Measurements from ENCODE around the gene C11orf86. TPM values are rescaled to one million over a fixed set of nuclear protein-coding genes. Genes with fewer than 3 reads are reported as not detected.
"Not testable (repeated sequence)": the region's sequence is repeated elsewhere in the genome, so short reads cannot be mapped to it uniquely, and the experiment has no call there.

The C11orf86 gene
- polyA plus RNA-seq, 1 donor from 2014 or later, result not detected

- H3K27ac Mint-ChIP-seq, result no peak overlapping the region
- H3K9me3 Mint-ChIP-seq, result peaks cover 3 to 4% (median 3%) of the 10 kb centered on the region in 3 donors
- H3K4me1 Mint-ChIP-seq, result no peaks in the 10 kb centered on the region
- peaks cover 2% of the 10 kb centered on the region for H3K36me3 Mint-ChIP-seq
- H3K4me3 Mint-ChIP-seq, result peak overlapping the region in 1 of 4 donors; percentile 51
- H3K27me3 Mint-ChIP-seq, result peaks cover 8% of the 10 kb centered on the region
Measured at GRCh38 chr11:66975405-66976027, 412 bp downstream of the C11orf86 start.

DNA sequence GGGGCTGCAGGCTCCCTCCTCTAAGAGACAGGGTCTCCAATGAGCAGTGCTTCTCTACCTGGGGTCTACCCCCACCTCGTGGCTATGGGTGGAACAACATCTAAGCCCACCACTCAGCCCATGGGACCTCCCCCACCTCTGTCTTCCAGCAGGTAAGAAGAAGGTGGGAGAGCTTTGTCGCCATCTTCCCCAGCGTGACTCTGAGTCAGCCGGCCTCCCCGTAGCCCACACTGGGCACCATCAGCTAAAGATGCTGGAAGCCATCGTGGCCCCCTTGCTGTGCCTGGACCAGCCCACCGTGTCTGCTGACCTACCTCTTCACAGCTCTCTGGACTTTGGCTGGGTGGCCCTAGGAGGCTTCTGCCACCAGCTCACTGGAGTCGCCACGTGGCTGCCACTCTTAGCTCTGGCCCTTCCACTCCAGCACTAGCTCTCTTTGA is 944 bp downstream of the C11orf86 start:
- Mint-ChIP-seq H3K4me3 (no peak overlapping the region), H3K36me3 (peaks cover 2% of the 10 kb centered on the region), H3K9me3 (peaks cover 0 to 3% (median 3%) of the 10 kb centered on the region in 3 donors), H3K4me1 (no peaks in the 10 kb centered on the region), H3K27me3 (peaks cover 6% of the 10 kb centered on the region), H3K27ac (no peak overlapping the region)

- no peak overlapping the region for H3K4me3 Mint-ChIP-seq
- H3K9me3 Mint-ChIP-seq, result peaks cover 0 to 3% (median 3%) of the 10 kb centered on the region in 3 donors
- no peak overlapping the region for H3K27ac Mint-ChIP-seq
- H3K4me1 Mint-ChIP-seq, result no peaks in the 10 kb centered on the region
- peaks cover 9% of the 10 kb centered on the region for H3K27me3 Mint-ChIP-seq
- no peaks in the 10 kb centered on the region for H3K36me3 Mint-ChIP-seq
Measured at GRCh38 chr11:66976925-66977324, 1.8 kb downstream of the C11orf86 start.

DNA sequence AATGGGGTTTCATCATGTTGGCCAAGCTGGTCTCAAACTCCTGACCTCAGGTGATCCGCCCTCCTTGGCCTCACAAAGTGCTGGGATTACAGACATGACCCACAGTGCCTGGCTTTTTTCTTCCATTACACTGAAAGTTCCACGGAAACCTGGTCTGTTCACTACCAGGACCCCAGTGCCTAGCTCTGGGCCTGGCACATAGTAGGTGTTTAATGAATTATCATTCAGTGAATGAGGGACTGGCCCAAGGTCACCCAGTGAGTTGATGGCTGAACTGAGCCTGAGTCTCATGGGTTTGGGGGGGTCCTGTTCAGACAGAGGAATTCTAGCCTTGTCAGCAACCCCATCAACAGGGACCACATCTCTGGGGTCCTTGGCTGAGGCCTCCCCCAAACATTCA is 3.1 kb downstream of the C11orf86 start:
- Mint-ChIP-seq H3K4me3 (no peak overlapping the region), H3K36me3 (peaks cover 4% of the 10 kb centered on the region), H3K27me3 (peaks cover 16% of the 10 kb centered on the region), H3K4me1 (no peaks in the 10 kb centered on the region), H3K9me3 (peaks cover 0 to 3% (median 3%) of the 10 kb centered on the region in 3 donors), H3K27ac (no peak overlapping the region)

DNA sequence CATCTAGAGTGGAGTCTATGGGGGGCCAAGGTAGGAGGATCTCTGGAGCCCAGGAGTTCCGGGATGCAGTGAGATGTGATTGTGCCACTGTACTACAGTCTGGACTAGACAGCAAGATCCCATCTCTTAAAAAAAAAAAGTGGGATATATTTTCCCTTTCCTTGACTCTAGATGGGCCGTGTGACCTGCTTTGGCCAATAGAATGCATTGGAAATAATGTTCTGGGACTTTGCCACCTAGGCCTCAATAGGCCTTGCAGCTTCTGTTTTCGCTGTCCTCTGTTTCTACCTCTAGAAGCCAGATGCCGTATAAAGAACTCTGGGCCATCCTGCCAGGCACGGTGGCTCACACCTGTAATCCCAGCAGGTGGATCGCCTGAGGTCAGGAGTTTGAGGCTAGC is 3.6 kb downstream of the C11orf86 start:
- Mint-ChIP-seq H3K9me3 (peaks cover 0 to 3% (median 3%) of the 10 kb centered on the region in 3 donors), H3K27me3 (peaks cover 14% of the 10 kb centered on the region), H3K36me3 (peaks cover 5% of the 10 kb centered on the region), H3K27ac (no peak overlapping the region), H3K4me3 (no peak overlapping the region), H3K4me1 (no peaks in the 10 kb centered on the region)

- no peaks in the 10 kb centered on the region for H3K4me1 Mint-ChIP-seq
- no peak overlapping the region for H3K27ac Mint-ChIP-seq
- H3K4me3 Mint-ChIP-seq, result no peak overlapping the region
- H3K27me3 Mint-ChIP-seq, result peaks cover 14% of the 10 kb centered on the region
- peaks cover 0 to 3% (median 3%) of the 10 kb centered on the region in 3 donors for H3K9me3 Mint-ChIP-seq
- H3K36me3 Mint-ChIP-seq, result peaks cover 5% of the 10 kb centered on the region
Measured at GRCh38 chr11:66979336-66979980, 4.4 kb downstream of the C11orf86 start.

DNA sequence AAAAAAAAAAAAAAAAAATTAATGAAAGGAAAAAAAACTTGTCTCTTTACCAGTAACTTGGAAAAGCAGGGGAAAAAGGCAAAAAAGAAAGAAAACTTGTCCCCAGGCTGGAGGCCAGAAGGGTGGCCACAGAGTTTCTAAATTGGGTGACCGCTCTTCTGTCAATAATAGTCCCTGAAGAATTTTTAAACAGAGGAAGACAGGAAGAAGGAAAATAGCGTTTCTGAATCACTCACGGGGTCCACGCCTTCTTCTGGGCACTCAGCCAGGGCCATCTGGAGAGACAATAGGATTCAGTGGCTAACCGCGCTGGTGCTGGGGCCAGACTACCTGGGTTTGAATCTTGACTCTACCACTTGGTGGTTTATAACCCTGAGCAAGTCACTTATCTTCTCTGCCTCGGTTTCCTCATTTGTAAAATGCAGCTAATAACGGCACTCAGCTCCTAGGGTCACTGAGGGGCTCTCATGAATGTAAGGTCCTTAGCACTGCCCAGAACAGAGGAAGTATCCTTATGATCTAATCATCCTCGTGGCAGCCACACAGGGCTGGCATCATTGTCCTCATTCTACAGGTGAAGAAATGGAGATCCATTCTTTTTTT is 7.0 kb downstream of the C11orf86 start:
- H3K4me1 Mint-ChIP-seq, result no peaks in the 10 kb centered on the region
- H3K27ac Mint-ChIP-seq, result no peak overlapping the region
- no peak overlapping the region for H3K4me3 Mint-ChIP-seq
- peaks cover 16% of the 10 kb centered on the region for H3K27me3 Mint-ChIP-seq
- peaks cover 0 to 3% (median 3%) of the 10 kb centered on the region in 3 donors for H3K9me3 Mint-ChIP-seq
- peaks cover 7% of the 10 kb centered on the region for H3K36me3 Mint-ChIP-seq

DNA sequence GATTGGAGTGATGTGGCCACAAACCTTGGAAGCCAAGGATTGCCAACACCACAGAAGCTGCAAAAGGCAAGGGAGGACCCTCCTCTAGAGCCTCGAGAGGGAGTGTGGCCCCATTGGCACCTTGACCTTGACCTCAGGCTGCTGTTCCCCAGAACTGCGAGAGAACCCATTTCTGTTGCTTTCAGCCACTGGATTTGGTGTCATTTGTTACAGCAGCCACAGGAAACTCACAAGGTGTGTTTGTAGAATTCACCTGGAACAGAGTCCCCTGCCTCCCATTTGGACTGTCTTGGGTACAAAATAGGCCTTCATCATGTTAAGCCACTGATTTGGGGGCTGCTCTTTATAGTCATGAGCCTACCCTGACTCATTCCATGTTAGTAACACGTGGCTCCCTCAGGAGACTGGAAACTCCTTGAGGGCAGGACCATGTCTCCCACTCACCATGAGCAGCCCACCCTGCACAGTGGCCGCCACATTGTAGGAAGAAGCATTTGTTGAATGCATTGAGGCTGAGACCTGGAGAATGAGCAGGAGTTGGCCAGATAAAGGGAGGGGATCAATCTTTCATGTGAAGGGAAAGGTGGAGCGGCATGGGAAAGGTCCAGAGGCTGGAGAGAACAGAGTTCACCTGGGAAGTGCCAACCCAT is 8.3 kb downstream of the C11orf86 start:
- peaks cover 0 to 3% (median 0%) of the 10 kb centered on the region in 3 donors for H3K9me3 Mint-ChIP-seq
- H3K4me1 Mint-ChIP-seq, result peaks cover 0 to 2% (median 0%) of the 10 kb centered on the region in 3 donors
- H3K36me3 Mint-ChIP-seq, result peaks cover 7% of the 10 kb centered on the region
- no peak overlapping the region for H3K27ac Mint-ChIP-seq
- H3K27me3 Mint-ChIP-seq, result peaks cover 23% of the 10 kb centered on the region
- H3K4me3 Mint-ChIP-seq, result no peak overlapping the region

- H3K27me3 Mint-ChIP-seq, result peaks cover 30% of the 10 kb centered on the region
- H3K4me3 Mint-ChIP-seq, result no peak overlapping the region
- H3K27ac Mint-ChIP-seq, result no peak overlapping the region
- peaks cover 0 to 2% (median 0%) of the 10 kb centered on the region in 3 donors for H3K4me1 Mint-ChIP-seq
- peaks cover 7% of the 10 kb centered on the region for H3K36me3 Mint-ChIP-seq
- H3K9me3 Mint-ChIP-seq, result no peaks in the 10 kb centered on the region
Measured at GRCh38 chr11:66985508-66986177, 10.5 kb downstream of the C11orf86 start.

DNA sequence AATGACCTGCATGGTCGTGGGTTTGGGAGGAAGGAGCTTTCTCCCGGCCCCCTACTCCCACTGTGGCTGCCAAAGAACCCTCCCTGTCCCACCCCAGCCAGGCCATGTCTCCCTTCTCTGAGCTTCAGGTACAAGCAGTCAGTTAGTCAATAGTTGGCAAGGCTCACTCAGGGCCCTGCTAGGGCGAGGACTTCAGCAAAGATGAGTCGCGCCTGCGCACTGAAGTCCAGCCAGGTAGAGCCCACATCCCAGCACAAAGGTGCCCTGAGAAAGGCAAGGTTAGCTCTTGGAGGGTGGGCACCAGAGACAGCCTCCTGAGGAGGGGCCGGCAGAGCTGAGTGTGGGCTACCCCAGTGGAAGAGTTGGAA is 11.1 kb downstream of the C11orf86 start:
- H3K27ac Mint-ChIP-seq, result no peak overlapping the region
- H3K9me3 Mint-ChIP-seq, result no peaks in the 10 kb centered on the region
- peaks cover 27% of the 10 kb centered on the region for H3K27me3 Mint-ChIP-seq
- peaks cover 0 to 2% (median 0%) of the 10 kb centered on the region in 3 donors for H3K4me1 Mint-ChIP-seq
- H3K36me3 Mint-ChIP-seq, result peaks cover 7% of the 10 kb centered on the region
- peak overlapping the region in 1 of 4 donors; percentile 55 for H3K4me3 Mint-ChIP-seq

GRCh38 chr11:66987158-66987620 is 12.1 kb downstream of the C11orf86 start:
- no peak overlapping the region for H3K27ac Mint-ChIP-seq
- peaks cover 21% of the 10 kb centered on the region for H3K27me3 Mint-ChIP-seq
- H3K9me3 Mint-ChIP-seq, result no peaks in the 10 kb centered on the region
- H3K4me3 Mint-ChIP-seq, result peak overlapping the region in 1 of 4 donors; percentile 20
- H3K36me3 Mint-ChIP-seq, result peaks cover 7% of the 10 kb centered on the region
- peaks cover 0 to 2% (median 0%) of the 10 kb centered on the region in 3 donors for H3K4me1 Mint-ChIP-seq

DNA sequence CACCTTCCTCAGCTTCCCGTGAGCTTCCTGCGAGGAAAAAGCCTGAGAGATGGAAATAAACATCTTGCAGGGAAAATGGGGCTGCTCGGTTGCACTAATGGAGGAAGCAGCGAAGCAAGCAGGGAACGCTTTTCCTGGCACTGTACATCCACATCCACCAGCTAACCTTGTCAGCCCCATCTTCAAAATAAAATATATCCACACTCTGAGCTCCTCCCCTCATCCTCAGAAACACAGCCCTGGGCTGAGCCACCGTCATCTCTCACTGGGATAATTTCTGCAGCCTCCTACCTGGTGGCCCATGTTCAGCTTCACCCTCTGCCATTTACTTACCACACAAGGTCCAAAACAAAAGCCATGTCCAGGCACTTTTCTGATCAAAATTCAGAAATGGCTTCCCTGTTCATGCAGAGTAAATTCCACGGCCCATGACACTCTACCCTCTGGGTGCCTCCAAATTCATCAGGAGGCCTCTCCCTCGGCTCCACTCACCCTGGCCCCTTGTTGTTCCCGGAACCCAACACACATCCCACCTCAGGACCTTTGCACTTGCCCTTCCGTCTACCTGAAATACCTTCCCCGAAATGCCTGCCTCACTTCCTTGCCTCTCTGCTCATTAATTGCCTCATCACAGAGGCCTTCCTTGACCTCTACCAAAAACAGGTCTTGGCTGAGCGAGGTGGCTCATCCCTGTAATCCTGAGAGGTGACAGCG is 13.0 kb downstream of the C11orf86 start:
- peak overlapping the region in 1 of 4 donors; percentile 12 for H3K4me3 Mint-ChIP-seq
- H3K36me3 Mint-ChIP-seq, result peaks cover 3% of the 10 kb centered on the region
- no peak overlapping the region for H3K27ac Mint-ChIP-seq
- H3K4me1 Mint-ChIP-seq, result peaks cover 0 to 2% (median 0%) of the 10 kb centered on the region in 3 donors
- H3K9me3 Mint-ChIP-seq, result no peaks in the 10 kb centered on the region
- peaks cover 17% of the 10 kb centered on the region for H3K27me3 Mint-ChIP-seq

- H3K9me3 Mint-ChIP-seq, H3K36me3 Mint-ChIP-seq, H3K4me3 Mint-ChIP-seq, H3K27ac Mint-ChIP-seq, H3K4me1 Mint-ChIP-seq: not testable (repeated sequence)
- H3K27me3 Mint-ChIP-seq, result peaks cover 20% of the 10 kb centered on the region
Measured at GRCh38 chr11:66988741-66989140, 13.6 kb downstream of the C11orf86 start.

DNA sequence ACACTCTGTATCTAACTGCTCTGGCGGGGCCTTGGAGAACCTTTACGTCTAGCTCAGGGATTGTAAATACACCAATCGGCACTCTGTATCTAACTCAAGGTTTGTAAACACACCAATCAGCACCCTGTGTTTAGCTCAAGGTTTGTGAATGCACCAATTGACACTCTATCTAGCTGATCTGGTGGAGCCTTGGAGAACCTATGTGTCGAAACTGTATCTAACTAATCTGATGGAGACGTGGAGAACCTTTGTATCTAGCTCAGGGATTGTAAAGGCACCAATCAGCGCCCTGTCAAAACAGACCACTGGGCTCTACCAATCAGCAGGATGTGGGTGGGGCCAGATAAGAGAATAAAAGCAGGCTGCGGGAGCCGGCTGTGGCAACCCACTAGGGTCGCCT is 14.3 kb downstream of the C11orf86 start:
- not testable (repeated sequence) for H3K36me3 Mint-ChIP-seq, H3K4me1 Mint-ChIP-seq, H3K9me3 Mint-ChIP-seq, H3K4me3 Mint-ChIP-seq, H3K27ac Mint-ChIP-seq
- peaks cover 20% of the 10 kb centered on the region for H3K27me3 Mint-ChIP-seq

All from IgD-negative memory B cell (primary cell).